ENCODE data around the gene GTPBP2.

DNA sequence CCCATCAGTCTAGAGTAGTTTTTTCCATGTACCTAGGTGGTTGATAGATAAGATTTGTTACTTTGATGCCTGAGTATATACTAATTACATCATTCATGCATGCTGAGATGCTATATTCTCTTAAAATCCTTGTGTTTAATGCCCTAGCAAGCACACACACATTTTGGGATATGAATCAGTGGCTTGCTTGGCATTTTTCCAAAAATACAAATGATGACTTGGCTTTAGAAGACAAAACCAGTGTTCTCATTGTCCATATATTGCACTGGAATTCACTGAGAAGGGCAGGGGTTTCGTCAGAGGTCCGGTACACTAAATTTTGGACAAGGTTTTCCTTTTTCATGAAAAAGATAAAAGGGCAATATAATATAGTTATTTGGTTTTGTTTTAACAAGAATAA is 24.9 kb downstream of the GTPBP2 start:
- TF ChIP-seq POLR2AphosphoS5 (IDR thresholded peaks at IDR 0.05; ENCODE audit: low read depth, low read length) (no peak), POLR2A (IDR thresholded peaks at IDR 0.05; ENCODE audit: low read depth, low read length) (no peak), TAF1 (IDR thresholded peaks at IDR 0.05; ENCODE audit: borderline replicate concordance, low read depth, low read length) (no peak)
